Transverse colon (tissue), 4 donors: Measurements from ENCODE around the gene KIZ. TPM values are rescaled to one million over a fixed set of nuclear protein-coding genes. Genes with fewer than 3 reads are reported as not detected.
"Not testable (repeated sequence)": the region's sequence is repeated elsewhere in the genome, so short reads cannot be mapped to it uniquely, and the experiment has no call there.

ENCODE experiments used
- DNase-seq: peaks from one replicate; pipeline ENCODE4 v3.0.0-alpha.2; 2019
- H3K27ac ChIP-seq, 4 donors: fragments of 200-600 bp; sonication (generic); 2 replicates each; pipeline ENCODE4 v1.5.1; 2016 to 2018; ENCODE audit warnings: inconsistent platforms in 4 of 4
- H3K27me3 ChIP-seq: fragments of 200-600 bp; sonication (generic); 2 replicates; pipeline ENCODE4 v1.5.1; 2017; ENCODE audit warnings: inconsistent platforms
- H3K36me3 ChIP-seq, 4 donors: fragments of 200-600 bp; sonication (generic); 2 replicates each; pipeline ENCODE4 v1.5.1; 2017 to 2019; ENCODE audit warnings: inconsistent platforms in 4 of 4
- H3K4me1 ChIP-seq, 4 donors: fragments of 200-600 bp; sonication (generic); 2 replicates each; pipeline ENCODE4 v1.5.1; 2017 to 2020; ENCODE audit warnings: inconsistent platforms in 4 of 4
- H3K4me3 ChIP-seq, 4 donors: fragments of 200-600 bp; sonication (generic); 1 replicate in 1 of 4; 2 replicates in 3 of 4; pipeline versions ENCODE4 v1.5.1 to v1.6.1; 2017 to 2019; ENCODE audit warnings: inconsistent platforms in 4 of 4
- H3K9me3 ChIP-seq, 2 donors: fragments of 200-600 bp; sonication (generic); 2 replicates each; pipeline ENCODE4 v1.5.1; 2017 to 2019; ENCODE audit warnings: inconsistent platforms in 2 of 2
- CTCF ChIP-seq, 5 experiments: fragments of 200-600 bp in 3 of 5; fragments of 450-650 bp in 2 of 5; sonication (generic) in 3 of 5; IDR thresholded peaks; 1 replicate in 2 of 5; 2 replicates in 3 of 5; pipeline ENCODE4 v1.5.1; 2016 to 2017; ENCODE audit warnings: antibody characterized with exemption in 5 of 5, inconsistent platforms in 3 of 5, mild to moderate bottlenecking in 2 of 5, moderate library complexity in 1 of 5
- EP300 ChIP-seq: sonication (generic); formaldehyde crosslinking; IDR thresholded peaks from one replicate; pipeline ENCODE4 v1.6.1; 2017; ENCODE audit warnings: antibody characterized with exemption, low read depth
- POLR2A ChIP-seq: fragments of 450-650 bp; IDR thresholded peaks from one replicate; pipeline ENCODE4 v1.6.1; 2016; ENCODE audit warnings: antibody characterized with exemption, mild to moderate bottlenecking, moderate library complexity
- POLR2AphosphoS5 ChIP-seq, 3 donors: sonication (generic); formaldehyde crosslinking; IDR thresholded peaks; one replicate each; pipeline ENCODE4 v1.6.1; 2016; ENCODE audit warnings: antibody characterized with exemption in 3 of 3
- WGBS, 2 donors: methylation state at CpG; one replicate each; pipeline ENCODE4 v1.1.5; 2018; ENCODE audit warnings: low coverage in 1 of 2; 5-methylcytosine and 5-hydroxymethylcytosine counted together
- in situ Hi-C, 4 donors: fragments of 200-750 bp; cut with MboI; loops; one replicate each; pipeline versions ENCODE4 v1.15.0 to v1.15.1; 2017; ENCODE audit warnings: low sequenced_read_pairs in 3 of 4, low pct_ligation_motif_present in 1 of 4, low pct_unique_long_range_greater_than_20kb in 1 of 4
- intact Hi-C: fragments of 100-400 bp; cut with DNase I; formaldehyde crosslinking; loops from one replicate; pipeline ENCODE4 v1.15.1; 2023; ENCODE audit warnings: low total_unique reads
- total RNA-seq, 4 donors: library from RNA; depleted of rRNA; stranded (reverse); fragments of >200 nt; gene quantifications; one replicate each; pipeline ENCODE4 v1.1.0, GENCODE V29; 2016

KIZ gene
- total RNA-seq, 4 donors from 2014 or later: 24.3 to 95.9 (median 36.9) TPM

- Histone ChIP-seq H3K9me3 (no peaks in the 10 kb centered on the region), H3K4me1 (no peaks in the 10 kb centered on the region), H3K4me3 (no peak overlapping the region), H3K27ac (no peak overlapping the region), H3K27me3 (no peaks in the 10 kb centered on the region), H3K36me3 (no peaks in the 10 kb centered on the region)
- in situ Hi-C loops (no loop called here), intact Hi-C loops (loop anchor here (10.0 kb wide), 1 partner anchor 1822 kb away; no protein-coding TSS in a partner anchor)
- DNase-seq: no peak
- 100% methylated on average over 5 of the region's 5 CpGs; no CpG with 5 or more reads in 1 of the 2 donors for WGBS, 2 donors
- TF ChIP-seq CTCF (IDR thresholded peaks at IDR 0.05) (no peak), POLR2AphosphoS5 (IDR thresholded peaks at IDR 0.05) (no peak), POLR2A (no peak)
These were observed 41.4 kb downstream of the KIZ start for GRCh38 chr20:21167261-21167660.

GRCh38 chr20:21168061-21168460 is 42.2 kb downstream of the KIZ start:
- H3K9me3 ChIP-seq, H3K4me1 ChIP-seq, H3K36me3 ChIP-seq, H3K4me3 ChIP-seq, H3K27ac ChIP-seq, H3K27me3 ChIP-seq, DNase-seq, in situ Hi-C loops: not testable (repeated sequence)
- WGBS, 2 donors: 95 to 97% methylated on average over 3 of the region's 3 CpGs
- intact Hi-C loops: loop anchor here (10.0 kb wide), 1 partner anchor 1823 kb away; no protein-coding TSS in a partner anchor

- H3K9me3 ChIP-seq: peaks cover 3% of the 10 kb centered on the region in 2 donors
These were observed 46.7 kb downstream of the KIZ start for GRCh38 chr20:21172626-21173025.

GRCh38 chr20:21173485-21173884 is 47.6 kb downstream of the KIZ start:
- H3K4me3 ChIP-seq: no peak overlapping the region

More at GRCh38 chr20:21172626-21173025, 46.7 kb downstream of the KIZ start:
- no peak for DNase-seq
- no peaks in the 10 kb centered on the region for H3K36me3 ChIP-seq
- in situ Hi-C loops (no loop called here), intact Hi-C loops (no loop called here)
- 94 to 100% methylated on average over 2 of the region's 2 CpGs for WGBS, 2 donors
- no peak overlapping the region for H3K4me3 ChIP-seq
- no peaks in the 10 kb centered on the region for H3K27me3 ChIP-seq
- H3K27ac ChIP-seq: peak overlapping the region in 2 of 4 donors; percentile 52 to 70
- H3K4me1 ChIP-seq: peaks cover 0 to 5% (median 2%) of the 10 kb centered on the region in 4 donors
- TF ChIP-seq POLR2A (no peak), POLR2AphosphoS5 (IDR thresholded peaks at IDR 0.05) (peak in 1 of 3 donors; percentile 26)

GRCh38 chr20:21174516-21175239 is 48.8 kb downstream of the KIZ start:
- H3K9me3 ChIP-seq: peaks cover 6 to 8% of the 10 kb centered on the region in 2 donors
- peak overlapping the region; percentile 19 to 70 (median 50) for H3K27ac ChIP-seq
- in situ Hi-C loops: no loop called here
- H3K4me1 ChIP-seq: peaks cover 0 to 5% (median 2%) of the 10 kb centered on the region in 4 donors
- no peaks in the 10 kb centered on the region for H3K36me3 ChIP-seq
- H3K27me3 ChIP-seq: no peaks in the 10 kb centered on the region
- DNase-seq: no peak
- TF ChIP-seq EP300: no peak
- no peak for TF ChIP-seq CTCF (IDR thresholded peaks at IDR 0.05)
- TF ChIP-seq POLR2AphosphoS5 (IDR thresholded peaks at IDR 0.05): no peak
- TF ChIP-seq POLR2A: no peak
- intact Hi-C loops: no loop called here
- 80 to 86% methylated on average over 1 to 2 of the region's 2 CpGs for WGBS, 2 donors
- no peak overlapping the region for H3K4me3 ChIP-seq

More at GRCh38 chr20:21173485-21173884, 47.6 kb downstream of the KIZ start:
- DNase-seq: no peak
- TF ChIP-seq CTCF (IDR thresholded peaks at IDR 0.05) (no peak), POLR2AphosphoS5 (IDR thresholded peaks at IDR 0.05) (no peak), EP300 (no peak)
- intact Hi-C loops (no loop called here), in situ Hi-C loops (no loop called here)
- H3K27me3 ChIP-seq: no peaks in the 10 kb centered on the region
- H3K9me3 ChIP-seq: peaks cover 6 to 8% of the 10 kb centered on the region in 2 donors
- peaks cover 0 to 5% (median 2%) of the 10 kb centered on the region in 4 donors for H3K4me1 ChIP-seq
- H3K27ac ChIP-seq: peak overlapping the region in 3 of 4 donors; percentile 49 to 70 (median 52)
- WGBS, 2 donors: 56 to 72% methylated on average over 1 to 2 of the region's 2 CpGs
- H3K36me3 ChIP-seq: no peaks in the 10 kb centered on the region
